NCI-H1105 (cell line): ENCODE measurements around the gene ATXN7L3B.

ENCODE experiments used
- DNase-seq: peaks from one replicate; lab custom pipeline; 2025; lab: John Stamatoyannopoulos, UW

ATXN7L3B gene

GRCh38 chr12:74551291-74551690 is 13.7 kb downstream of the ATXN7L3B start:
- DNase-seq: peak; percentile 75

- no peak for DNase-seq
These were observed 14.6 kb downstream of the ATXN7L3B start for GRCh38 chr12:74552201-74552600.

GRCh38 chr12:74559728-74560127 is 22.1 kb downstream of the ATXN7L3B start:
- no peak for DNase-seq

GRCh38 chr12:74563927-74564326 is 26.3 kb downstream of the ATXN7L3B start:
- DNase-seq: no peak

- DNase-seq: no peak
These were observed 40.9 kb downstream of the ATXN7L3B start for GRCh38 chr12:74578486-74578885.

- DNase-seq: no peak
These were observed 41.8 kb downstream of the ATXN7L3B start for GRCh38 chr12:74579446-74579845.

GRCh38 chr12:74579981-74580380 is 42.3 kb downstream of the ATXN7L3B start:
- no peak for DNase-seq

GRCh38 chr12:74581439-74581838 is 43.8 kb downstream of the ATXN7L3B start:
- no peak for DNase-seq

GRCh38 chr12:74584483-74585062 is 46.9 kb downstream of the ATXN7L3B start:
- DNase-seq: no peak

- no peak for DNase-seq
These were observed 48.6 kb downstream of the ATXN7L3B start for GRCh38 chr12:74586251-74586650.
